ENCODE results near the gene C1QTNF12.

Gene C1QTNF12

GRCh38 chr1:1262071-1262470, 15.5 kb upstream of the C1QTNF12 start:
- TF ChIP-seq CTCF (conservative IDR thresholded peaks at IDR 0.05), result no peak
- no peak for TF ChIP-seq ZFX (IDR thresholded peaks at IDR 0.05)
- no peak overlapping the region for H3K27ac ChIP-seq

DNA sequence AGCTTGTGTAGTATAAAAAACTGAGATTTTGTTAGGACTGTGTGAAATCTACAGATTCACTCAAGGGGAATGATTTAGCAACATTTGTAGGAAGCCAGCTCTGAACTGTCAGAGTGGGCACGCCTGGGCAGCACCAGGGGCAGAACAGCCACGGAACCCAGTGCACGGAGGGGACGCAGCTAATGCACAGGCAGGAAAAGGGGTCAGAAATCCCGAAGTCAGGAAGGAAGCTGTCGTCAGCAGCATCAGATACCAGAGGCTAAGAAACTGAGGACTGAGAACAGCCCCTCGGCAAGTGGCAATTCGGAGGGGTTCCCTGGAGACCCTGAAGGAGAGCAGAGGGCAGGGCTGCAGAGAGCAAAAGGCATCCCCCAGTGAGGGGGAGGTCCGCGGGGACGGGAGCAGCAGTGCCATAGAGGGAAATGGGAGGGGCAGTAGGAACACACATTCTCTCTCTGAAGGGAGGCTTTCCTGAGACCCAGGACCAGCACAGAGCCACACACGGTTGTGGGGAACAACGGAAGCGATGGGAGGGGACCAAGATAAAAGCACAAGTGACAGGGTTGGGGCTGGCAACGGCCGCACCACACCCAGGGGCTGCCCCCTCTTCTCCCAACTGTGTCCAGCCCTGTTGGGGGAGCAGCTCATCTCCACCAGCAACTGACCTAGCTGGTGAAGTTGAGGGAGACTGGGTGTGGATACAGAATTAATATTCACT, 14.5 kb upstream of the C1QTNF12 start:
- no peak overlapping the region for H3K27ac ChIP-seq
- TF ChIP-seq CTCF (conservative IDR thresholded peaks at IDR 0.05) (no peak), ZFX (IDR thresholded peaks at IDR 0.05) (no peak)

DNA sequence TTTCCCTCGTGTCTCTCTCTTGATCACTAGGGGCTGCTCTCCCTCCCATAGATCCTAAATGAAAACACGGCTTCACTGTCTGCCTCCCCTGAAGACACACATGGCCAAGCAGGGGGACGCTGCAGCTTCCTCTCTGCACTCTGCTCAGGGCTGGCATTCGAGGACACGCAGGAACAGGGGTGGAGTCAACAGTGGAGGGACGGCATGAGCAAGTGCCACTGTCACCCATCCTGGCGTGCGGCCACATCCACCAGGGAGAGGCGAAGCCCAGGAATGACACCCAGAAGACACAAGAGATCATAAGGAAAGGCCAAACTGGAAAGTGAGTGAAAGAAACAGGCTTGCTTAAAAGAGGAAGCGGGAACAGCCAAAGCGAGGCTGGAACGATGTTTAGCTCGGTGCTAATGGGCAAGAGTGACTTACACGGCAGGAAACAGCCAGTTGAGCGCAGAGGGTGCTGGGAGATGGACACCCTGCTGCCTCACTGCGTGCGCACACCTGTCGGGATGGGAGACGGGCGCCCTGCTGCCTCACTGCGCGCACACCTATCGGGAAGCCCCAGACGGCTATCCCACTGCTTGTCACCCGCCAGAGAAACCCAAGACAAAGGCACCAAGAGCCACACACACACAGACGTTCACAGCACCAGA, 13.6 kb upstream of the C1QTNF12 start:
- H3K27ac ChIP-seq, result no peak overlapping the region
- TF ChIP-seq ZFX (IDR thresholded peaks at IDR 0.05), result no peak
- no peak for TF ChIP-seq CTCF (conservative IDR thresholded peaks at IDR 0.05)

DNA sequence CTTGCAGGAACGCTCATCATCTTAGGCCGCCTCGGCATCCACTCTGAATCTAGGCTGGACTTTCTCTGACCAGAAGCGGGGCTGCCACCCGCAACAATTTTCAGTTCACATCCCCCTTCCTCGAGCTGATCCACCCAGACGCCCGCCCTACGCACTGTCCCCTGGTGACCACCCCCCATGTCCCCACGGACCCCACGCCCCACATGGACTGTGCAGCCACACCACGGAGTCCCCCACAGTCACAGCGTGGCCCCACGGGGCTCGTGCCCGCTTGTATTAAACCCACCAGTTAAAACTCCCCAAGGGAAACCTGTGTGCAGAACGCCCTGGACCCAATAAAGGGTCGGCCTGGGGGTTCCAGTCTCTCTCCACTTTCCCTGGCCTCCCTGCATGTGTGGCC, 13.0 kb upstream of the C1QTNF12 start:
- H3K27ac ChIP-seq, result no peak overlapping the region
- TF ChIP-seq CTCF (conservative IDR thresholded peaks at IDR 0.05) (no peak), ZFX (IDR thresholded peaks at IDR 0.05) (no peak)

DNA sequence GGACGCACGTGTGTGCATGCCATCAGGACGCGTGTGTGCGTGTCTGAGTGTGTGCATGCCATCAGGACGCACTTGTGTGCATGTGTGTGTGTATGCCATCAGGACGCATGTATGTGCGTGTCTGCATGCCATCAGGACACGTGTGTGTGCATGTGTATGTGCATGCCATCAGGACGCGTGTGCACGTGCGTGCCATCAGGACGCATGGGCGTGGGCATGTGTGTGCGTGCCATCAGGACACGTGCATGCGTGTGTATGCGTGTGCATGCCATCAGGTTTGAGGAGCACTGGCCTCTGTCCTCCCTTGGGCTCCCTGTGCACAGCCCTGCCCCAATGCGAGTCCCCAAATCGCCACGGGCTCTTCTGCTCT, 12.6 kb upstream of the C1QTNF12 start:
- H3K27ac ChIP-seq, result no peak overlapping the region

DNA sequence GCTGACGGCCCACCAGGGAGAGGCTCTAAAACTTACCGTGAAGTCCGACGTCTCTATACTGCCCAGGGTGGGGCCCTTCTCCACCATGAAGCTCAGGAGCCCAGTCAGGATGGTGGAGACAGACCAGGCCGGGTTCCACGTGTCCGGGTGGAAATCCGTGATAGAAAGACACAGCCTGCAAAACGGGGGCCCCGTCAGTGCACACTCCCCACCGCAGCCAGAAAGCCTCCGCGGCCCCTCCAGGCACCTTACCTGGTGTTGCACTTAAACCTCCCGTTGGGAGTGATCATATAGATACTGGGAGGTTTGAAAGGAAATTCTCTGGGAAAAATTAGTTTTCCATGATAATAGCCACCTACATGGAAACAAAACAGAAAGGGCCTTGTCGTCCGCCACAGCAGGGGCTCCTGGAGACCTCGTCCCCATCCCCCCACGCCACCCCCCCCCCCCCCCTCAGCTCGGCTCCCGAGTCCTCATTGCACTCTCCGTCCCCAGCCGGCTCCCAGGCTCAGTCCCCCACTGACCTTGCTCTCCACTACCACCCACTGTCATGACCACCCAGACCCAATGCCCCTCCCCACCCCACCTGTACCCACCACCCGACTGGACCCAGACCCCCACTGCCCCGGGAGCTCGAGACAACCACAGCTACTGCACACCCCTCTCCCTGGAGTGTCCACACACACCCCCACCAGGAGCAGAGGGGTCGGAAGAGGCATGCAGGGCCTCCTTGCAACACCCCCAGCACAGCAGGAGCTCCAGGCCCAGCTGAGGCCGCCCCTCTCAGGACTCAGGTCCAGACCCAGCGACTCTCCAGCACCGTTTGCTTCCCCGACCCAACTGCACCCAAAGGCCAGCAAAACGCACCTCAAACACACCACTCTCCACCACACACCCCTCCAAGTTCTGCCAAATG, 10.7 kb upstream of the C1QTNF12 start:
- TF ChIP-seq CTCF (conservative IDR thresholded peaks at IDR 0.05), result no peak
- no peak for TF ChIP-seq ZFX (IDR thresholded peaks at IDR 0.05)
- no peak overlapping the region for H3K27ac ChIP-seq

More for the DNA sequence above, 12.6 kb upstream of the C1QTNF12 start:
- TF ChIP-seq ZFX (IDR thresholded peaks at IDR 0.05) (no peak), CTCF (conservative IDR thresholded peaks at IDR 0.05) (no peak)

DNA sequence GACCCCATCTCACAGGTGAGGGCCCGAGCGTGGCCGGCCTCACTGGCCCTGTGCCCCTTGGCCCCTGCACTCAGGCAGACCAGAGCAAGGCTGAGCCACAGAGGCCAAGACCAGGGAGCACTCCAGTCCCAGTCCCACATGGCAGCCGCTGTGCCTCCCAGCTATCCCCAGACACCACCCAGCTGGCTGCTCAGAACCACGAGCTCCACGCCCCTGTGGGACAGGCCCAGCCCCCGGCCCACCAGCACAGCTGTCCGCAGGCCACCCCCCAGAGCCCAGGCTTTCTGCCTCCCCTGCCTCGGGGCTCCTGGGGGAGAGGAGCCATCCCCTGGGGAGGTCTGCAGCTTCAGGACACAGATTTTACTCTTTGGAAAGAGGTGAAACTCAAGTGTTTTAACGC, 9.1 kb upstream of the C1QTNF12 start:
- TF ChIP-seq CTCF (conservative IDR thresholded peaks at IDR 0.05), result no peak
- no peak for TF ChIP-seq ZFX (IDR thresholded peaks at IDR 0.05)
- no peak overlapping the region for H3K27ac ChIP-seq

Data from C4-2B (cell line).